ENCODE results near the gene TMEM106B. TPM values are rescaled to one million over a fixed set of nuclear protein-coding genes. Genes with fewer than 3 reads are reported as not detected.

Gene TMEM106B
- total RNA-seq, 1 experiment from 2014 or later: 46.8 TPM

DNA sequence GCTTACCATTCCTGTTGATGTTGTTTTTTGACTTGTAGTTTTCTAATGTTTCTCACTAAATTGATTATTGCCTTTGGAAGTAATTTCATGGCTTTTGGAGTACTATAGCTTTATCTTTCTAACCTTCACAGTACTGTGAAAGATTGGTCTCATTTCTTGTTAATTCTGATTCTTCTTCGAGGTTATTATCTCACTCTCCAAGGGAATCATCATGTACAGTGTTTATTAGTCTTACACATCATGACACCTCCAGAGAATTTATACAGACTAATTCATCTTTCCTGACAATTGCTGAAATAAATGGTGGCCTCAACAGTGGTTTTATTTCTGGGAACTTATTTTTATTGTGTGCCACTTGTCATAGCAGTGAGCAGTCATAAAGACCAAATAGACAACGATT is 37.4 kb upstream of the TMEM106B start:
- BruUV-seq (replicated peaks): no TSS peak
- Mint-ChIP-seq H3K27ac (ENCODE audit: unreplicated experiment) (no peak overlapping the region), H3K36me3 (ENCODE audit: insufficient read depth, unreplicated experiment) (no peaks in the 10 kb centered on the region), H3K27me3 (ENCODE audit: insufficient read depth, unreplicated experiment) (no peaks in the 10 kb centered on the region), H3K4me1 (ENCODE audit: low read depth, unreplicated experiment) (peaks cover 5% of the 10 kb centered on the region), H3K9me3 (ENCODE audit: unreplicated experiment) (peaks cover 2% of the 10 kb centered on the region), H3K4me3 (ENCODE audit: unreplicated experiment) (no peak overlapping the region)
- H3K9me3 ChIP-seq: no peaks in the 10 kb centered on the region
- H3K4me1 ChIP-seq: no peaks in the 10 kb centered on the region
- ChIA-PET CTCF (no interaction called here), POLR2A (no interaction called here)
- intact Hi-C loops (cut with micrococcal nuclease; ENCODE audit: unreplicated experiment): no loop called here
- TF ChIP-seq, protein P1, sequence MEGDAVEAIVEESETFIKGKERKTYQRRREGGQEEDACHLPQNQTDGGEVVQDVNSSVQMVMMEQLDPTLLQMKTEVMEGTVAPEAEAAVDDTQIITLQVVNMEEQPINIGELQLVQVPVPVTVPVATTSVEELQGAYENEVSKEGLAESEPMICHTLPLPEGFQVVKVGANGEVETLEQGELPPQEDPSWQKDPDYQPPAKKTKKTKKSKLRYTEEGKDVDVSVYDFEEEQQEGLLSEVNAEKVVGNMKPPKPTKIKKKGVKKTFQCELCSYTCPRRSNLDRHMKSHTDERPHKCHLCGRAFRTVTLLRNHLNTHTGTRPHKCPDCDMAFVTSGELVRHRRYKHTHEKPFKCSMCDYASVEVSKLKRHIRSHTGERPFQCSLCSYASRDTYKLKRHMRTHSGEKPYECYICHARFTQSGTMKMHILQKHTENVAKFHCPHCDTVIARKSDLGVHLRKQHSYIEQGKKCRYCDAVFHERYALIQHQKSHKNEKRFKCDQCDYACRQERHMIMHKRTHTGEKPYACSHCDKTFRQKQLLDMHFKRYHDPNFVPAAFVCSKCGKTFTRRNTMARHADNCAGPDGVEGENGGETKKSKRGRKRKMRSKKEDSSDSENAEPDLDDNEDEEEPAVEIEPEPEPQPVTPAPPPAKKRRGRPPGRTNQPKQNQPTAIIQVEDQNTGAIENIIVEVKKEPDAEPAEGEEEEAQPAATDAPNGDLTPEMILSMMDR (IDR thresholded peaks at IDR 0.05; ENCODE audit: insufficient read depth in 1 of 2, low read depth in 1 of 2, low read length in 1 of 2, severe bottlenecking in 1 of 2, unreplicated experiment in 1 of 2): no peak
- DNase-seq: no peak
- H3K27me3 ChIP-seq (replicated peaks; ENCODE audit: control insufficient read depth, insufficient read depth, low read length): no peaks in the 10 kb centered on the region
- no peak overlapping the region for H3K4me3 ChIP-seq (ENCODE audit: low read depth, low read length)
- H3K36me3 ChIP-seq (ENCODE audit: control insufficient read depth, insufficient read depth, low read length): no peaks in the 10 kb centered on the region

GRCh38 chr7:12174931-12175330 is 36.2 kb upstream of the TMEM106B start:
- Mint-ChIP-seq H3K4me1 (ENCODE audit: low read depth, unreplicated experiment) (peaks cover 5% of the 10 kb centered on the region), H3K36me3 (ENCODE audit: insufficient read depth, unreplicated experiment) (no peaks in the 10 kb centered on the region), H3K27me3 (ENCODE audit: insufficient read depth, unreplicated experiment) (no peaks in the 10 kb centered on the region), H3K27ac (ENCODE audit: unreplicated experiment) (no peak overlapping the region), H3K9me3 (ENCODE audit: unreplicated experiment) (no peaks in the 10 kb centered on the region), H3K4me3 (ENCODE audit: unreplicated experiment) (no peak overlapping the region)
- intact Hi-C loops (cut with micrococcal nuclease; ENCODE audit: unreplicated experiment): no loop called here
- Histone ChIP-seq H3K9me3 (no peaks in the 10 kb centered on the region), H3K36me3 (ENCODE audit: control insufficient read depth, insufficient read depth, low read length) (no peaks in the 10 kb centered on the region), H3K4me3 (ENCODE audit: low read depth, low read length) (no peak overlapping the region), H3K4me1 (no peaks in the 10 kb centered on the region), H3K27me3 (replicated peaks; ENCODE audit: control insufficient read depth, insufficient read depth, low read length) (no peaks in the 10 kb centered on the region)
- TF ChIP-seq, protein P1 (IDR thresholded peaks at IDR 0.05; ENCODE audit: insufficient read depth in 1 of 2, low read depth in 1 of 2, low read length in 1 of 2, severe bottlenecking in 1 of 2, unreplicated experiment in 1 of 2): no peak
- POLR2A ChIA-PET: no interaction called here
- no TSS peak for BruUV-seq (replicated peaks)
- CTCF ChIA-PET: no interaction called here
- DNase-seq: no peak

DNA sequence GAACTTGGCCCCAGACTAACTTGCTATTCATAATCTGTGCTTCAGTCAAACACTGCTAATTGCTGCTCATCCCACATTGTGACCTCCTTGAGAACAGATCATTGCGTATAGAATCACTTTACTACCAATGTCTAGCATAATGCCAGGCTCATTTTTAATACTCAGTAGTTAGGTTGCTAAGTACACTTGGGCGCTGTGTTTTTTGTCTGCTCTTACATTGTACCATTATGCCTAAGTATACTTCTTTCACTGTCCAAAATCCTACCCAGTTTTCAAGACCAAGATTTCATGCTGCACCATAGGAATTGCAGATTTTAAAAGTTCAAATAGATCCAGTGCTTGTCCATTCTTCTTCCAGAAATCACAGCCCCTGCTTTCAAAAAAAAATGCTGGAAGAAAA is 32.8 kb upstream of the TMEM106B start:
- intact Hi-C loops (cut with micrococcal nuclease; ENCODE audit: unreplicated experiment): no loop called here
- no peak overlapping the region for H3K27ac Mint-ChIP-seq (ENCODE audit: unreplicated experiment)
- BruUV-seq (replicated peaks): no TSS peak
- no peaks in the 10 kb centered on the region for H3K4me1 ChIP-seq
- no peak overlapping the region for H3K4me3 ChIP-seq (ENCODE audit: low read depth, low read length)
- TF ChIP-seq, protein P1 (IDR thresholded peaks at IDR 0.05; ENCODE audit: insufficient read depth in 1 of 2, low read depth in 1 of 2, low read length in 1 of 2, severe bottlenecking in 1 of 2, unreplicated experiment in 1 of 2): no peak
- H3K36me3 ChIP-seq (ENCODE audit: control insufficient read depth, insufficient read depth, low read length): no peaks in the 10 kb centered on the region
- H3K27me3 ChIP-seq (replicated peaks; ENCODE audit: control insufficient read depth, insufficient read depth, low read length): no peaks in the 10 kb centered on the region
- no peak overlapping the region for H3K4me3 Mint-ChIP-seq (ENCODE audit: unreplicated experiment)
- H3K4me1 Mint-ChIP-seq (ENCODE audit: low read depth, unreplicated experiment): peaks cover 5% of the 10 kb centered on the region
- DNase-seq: no peak
- H3K36me3 Mint-ChIP-seq (ENCODE audit: insufficient read depth, unreplicated experiment): no peaks in the 10 kb centered on the region
- H3K9me3 Mint-ChIP-seq (ENCODE audit: unreplicated experiment): no peaks in the 10 kb centered on the region
- H3K9me3 ChIP-seq: no peaks in the 10 kb centered on the region
- ChIA-PET POLR2A (no interaction called here), CTCF (no interaction called here)
- H3K27me3 Mint-ChIP-seq (ENCODE audit: insufficient read depth, unreplicated experiment): no peaks in the 10 kb centered on the region

Measured in Caco-2 (cell line).